HUES6 (cell line): ENCODE data around the gene PGLYRP4.
"Not testable (repeated sequence)": the region's sequence is repeated elsewhere in the genome, so short reads cannot be mapped to it uniquely, and the experiment has no call there.

ENCODE experiments used
- H3K27ac ChIP-seq: 2 replicates; pipeline ENCODE4 v1.7.0; 2013; ENCODE audit warnings: low read depth, mild to moderate bottlenecking, low read length, inconsistent platforms
- H3K27me3 ChIP-seq: 2 replicates; pipeline ENCODE4 v1.6.1; 2013; ENCODE audit warnings: low read length; ENCODE audit not compliant: control insufficient read depth, insufficient read depth
- H3K36me3 ChIP-seq: 2 replicates; pipeline ENCODE4 v1.6.1; 2013; ENCODE audit warnings: low read length; ENCODE audit not compliant: control insufficient read depth, insufficient read depth
- H3K4me1 ChIP-seq: 2 replicates; pipeline ENCODE4 v1.6.1; 2013; ENCODE audit warnings: low read length; ENCODE audit not compliant: control insufficient read depth, insufficient read depth
- H3K4me3 ChIP-seq: 2 replicates; pipeline ENCODE4 v1.5.1; 2013; ENCODE audit warnings: low read depth, low read length
- H3K9ac ChIP-seq: one replicate; pipeline ENCODE4 v1.6.1; 2013; ENCODE audit warnings: mild to moderate bottlenecking, low read length
- H3K9me3 ChIP-seq: 2 replicates; pipeline ENCODE4 v1.6.1; 2013; ENCODE audit warnings: low read depth, low read length; ENCODE audit not compliant: control insufficient read depth, insufficient read depth

Gene PGLYRP4

DNA sequence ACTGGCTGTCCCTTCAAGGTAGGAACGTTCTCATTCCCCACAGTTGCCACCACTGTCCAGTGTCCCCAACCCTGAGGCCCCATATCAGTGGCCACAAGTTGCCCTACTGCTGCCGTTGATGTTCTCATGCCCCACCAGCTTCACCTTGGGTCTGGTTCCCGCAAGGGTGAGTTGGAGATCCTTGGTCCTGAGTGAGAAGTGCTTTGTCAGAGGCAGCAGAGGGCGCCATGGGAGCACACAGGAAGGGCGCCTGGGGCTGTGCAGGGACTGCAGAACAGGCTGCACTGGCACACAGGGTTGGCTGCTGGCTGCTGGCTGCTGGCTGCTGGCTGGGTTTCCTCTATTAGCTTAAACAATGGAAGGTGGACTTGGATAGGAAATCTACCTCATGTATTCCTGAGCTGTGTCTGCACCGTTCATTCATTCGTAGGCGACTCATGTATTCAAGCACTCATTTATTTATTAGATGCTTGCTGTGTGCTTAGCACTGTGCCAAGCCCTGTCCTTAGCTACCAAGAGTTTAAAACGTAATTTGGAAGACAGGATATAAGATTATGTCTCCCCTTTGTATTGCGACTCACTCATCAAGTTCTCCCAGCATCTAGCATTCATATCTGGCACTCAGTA is 6.9 kb upstream of the PGLYRP4 start:
- Histone ChIP-seq H3K4me1 (no peaks in the 10 kb centered on the region), H3K36me3 (no peaks in the 10 kb centered on the region), H3K4me3 (no peak overlapping the region), H3K27ac (no peak overlapping the region), H3K9ac (no peak overlapping the region), H3K9me3 (no peaks in the 10 kb centered on the region), H3K27me3 (peaks cover 6% of the 10 kb centered on the region; the same call in 1 of the 2 replicates)

DNA sequence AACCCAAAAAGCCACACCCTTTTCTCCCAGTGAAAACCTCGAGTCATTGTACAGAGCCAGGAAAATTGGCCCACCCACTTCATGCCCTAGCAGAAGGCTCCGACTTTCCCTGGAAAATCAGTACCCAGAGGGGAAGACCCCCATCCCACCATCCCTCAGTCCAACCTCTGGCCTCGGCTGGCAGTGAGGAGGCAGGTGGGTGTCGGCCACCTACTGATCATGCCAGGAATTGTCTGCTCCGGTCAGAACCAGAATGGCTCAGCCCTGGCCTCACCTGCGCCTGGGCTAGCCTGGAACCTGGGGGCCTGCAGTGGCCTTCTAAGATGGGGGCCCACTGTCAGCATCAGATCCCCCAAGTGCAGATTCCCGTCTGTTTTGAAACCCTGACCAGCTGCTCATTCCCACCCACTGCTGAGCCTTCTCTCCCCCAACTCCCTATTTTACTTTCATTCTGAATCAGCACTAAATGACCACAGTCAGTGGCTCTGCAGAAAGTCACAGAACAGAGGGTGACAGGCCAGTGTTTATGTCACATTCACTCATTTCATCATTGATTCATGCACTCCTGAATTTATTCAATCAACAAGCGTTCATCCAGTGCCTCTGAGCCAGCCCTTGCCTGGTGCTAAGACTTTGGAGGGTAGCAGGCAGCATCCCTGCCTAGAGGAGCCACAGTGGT is 6.0 kb upstream of the PGLYRP4 start:
- H3K9ac ChIP-seq, result no peak overlapping the region
- no peak overlapping the region for H3K27ac ChIP-seq
- no peaks in the 10 kb centered on the region for H3K4me1 ChIP-seq
- H3K9me3 ChIP-seq, result no peaks in the 10 kb centered on the region
- no peak overlapping the region for H3K4me3 ChIP-seq
- H3K27me3 ChIP-seq, result peaks cover 11% of the 10 kb centered on the region; the same call in 1 of the 2 replicates
- no peaks in the 10 kb centered on the region for H3K36me3 ChIP-seq

- no peak overlapping the region for H3K4me3 ChIP-seq
- H3K9me3 ChIP-seq, result no peaks in the 10 kb centered on the region
- no peaks in the 10 kb centered on the region for H3K4me1 ChIP-seq
- peaks cover 19% of the 10 kb centered on the region; the same call in 1 of the 2 replicates for H3K27me3 ChIP-seq
- H3K27ac ChIP-seq, result no peak overlapping the region
- no peaks in the 10 kb centered on the region for H3K36me3 ChIP-seq
- no peak overlapping the region for H3K9ac ChIP-seq
Measured at GRCh38 chr1:153353226-153353947, 4.7 kb upstream of the PGLYRP4 start.

DNA sequence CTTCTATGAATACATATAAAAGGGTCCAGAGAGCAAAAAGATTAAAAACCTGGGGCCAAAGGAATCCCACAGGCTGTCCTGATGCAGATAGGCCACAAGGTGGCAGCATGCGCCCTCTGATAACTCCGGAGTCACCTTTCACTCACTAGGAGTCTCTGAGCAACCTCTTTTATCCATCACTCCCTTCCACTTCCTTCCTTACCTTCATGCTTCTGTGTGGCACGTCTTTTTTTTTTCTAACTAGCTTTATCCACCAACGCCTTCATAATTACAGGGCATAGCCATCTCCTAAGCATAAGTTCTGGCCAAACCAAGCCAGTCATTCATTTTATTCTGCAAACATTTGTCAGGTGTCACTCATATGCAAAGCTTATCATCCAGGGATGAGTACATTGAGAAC is 3.9 kb upstream of the PGLYRP4 start:
- Histone ChIP-seq H3K9me3 (no peaks in the 10 kb centered on the region), H3K27ac (no peak overlapping the region), H3K4me3 (no peak overlapping the region), H3K36me3 (no peaks in the 10 kb centered on the region), H3K27me3 (peaks cover 19% of the 10 kb centered on the region; the same call in 1 of the 2 replicates), H3K4me1 (no peaks in the 10 kb centered on the region), H3K9ac (no peak overlapping the region)

GRCh38 chr1:153350321-153350957 is 1.8 kb upstream of the PGLYRP4 start:
- no peaks in the 10 kb centered on the region for H3K9me3 ChIP-seq
- H3K9ac ChIP-seq, result no peak overlapping the region
- H3K27me3 ChIP-seq, result peaks cover 24% of the 10 kb centered on the region; the same call in 1 of the 2 replicates
- H3K36me3 ChIP-seq, result no peaks in the 10 kb centered on the region
- no peak overlapping the region for H3K27ac ChIP-seq
- no peaks in the 10 kb centered on the region for H3K4me1 ChIP-seq
- H3K4me3 ChIP-seq, result no peak overlapping the region

GRCh38 chr1:153349363-153350320 is 1.0 kb upstream of the PGLYRP4 start:
- no peak overlapping the region for H3K27ac ChIP-seq
- no peak overlapping the region for H3K9ac ChIP-seq
- no peak overlapping the region for H3K4me3 ChIP-seq
- no peaks in the 10 kb centered on the region for H3K4me1 ChIP-seq
- no peaks in the 10 kb centered on the region for H3K36me3 ChIP-seq
- H3K27me3 ChIP-seq, result peaks cover 29% of the 10 kb centered on the region; the same call in 1 of the 2 replicates
- no peaks in the 10 kb centered on the region for H3K9me3 ChIP-seq

DNA sequence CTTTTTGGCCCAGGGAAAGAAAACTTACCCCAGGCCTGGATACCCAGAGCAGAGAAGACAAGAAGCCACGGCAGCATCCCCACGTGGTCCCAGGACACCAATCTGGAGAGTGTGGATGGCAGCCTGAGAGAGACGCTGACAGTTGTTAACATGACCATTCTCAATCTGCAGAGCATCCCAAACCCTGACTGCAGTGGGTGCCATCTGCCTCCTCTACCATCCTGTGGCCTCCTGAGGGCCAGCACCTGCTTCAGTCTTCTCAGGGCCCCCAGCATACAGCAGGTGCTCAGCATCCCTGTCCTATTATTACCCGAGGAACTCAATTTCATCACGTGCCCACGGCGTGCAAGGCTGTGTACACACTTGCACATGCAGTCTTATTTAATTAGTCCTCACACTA is 785 bp downstream of the PGLYRP4 start:
- Histone ChIP-seq H3K4me3 (no peak overlapping the region), H3K36me3 (no peaks in the 10 kb centered on the region), H3K9me3 (no peaks in the 10 kb centered on the region), H3K27ac (no peak overlapping the region), H3K27me3 (peaks cover 29% of the 10 kb centered on the region; the same call in 1 of the 2 replicates), H3K9ac (no peak overlapping the region), H3K4me1 (no peaks in the 10 kb centered on the region; the same call in 1 of the 2 replicates)

GRCh38 chr1:153347049-153347448 is 1.6 kb downstream of the PGLYRP4 start:
- peaks cover 29% of the 10 kb centered on the region; the same call in 1 of the 2 replicates for H3K27me3 ChIP-seq
- H3K9me3 ChIP-seq, H3K9ac ChIP-seq, H3K4me1 ChIP-seq, H3K4me3 ChIP-seq, H3K27ac ChIP-seq, H3K36me3 ChIP-seq: not testable (repeated sequence)

- no peaks in the 10 kb centered on the region for H3K9me3 ChIP-seq
- no peaks in the 10 kb centered on the region; the same call in 1 of the 2 replicates for H3K4me1 ChIP-seq
- no peak overlapping the region for H3K9ac ChIP-seq
- H3K27ac ChIP-seq, result no peak overlapping the region
- no peaks in the 10 kb centered on the region for H3K36me3 ChIP-seq
- peaks cover 29% of the 10 kb centered on the region; the same call in 1 of the 2 replicates for H3K27me3 ChIP-seq
- no peak overlapping the region for H3K4me3 ChIP-seq
Measured at GRCh38 chr1:153346077-153346723, 2.4 kb downstream of the PGLYRP4 start.
